SIG-M5 (cell line): ENCODE results near the gene BTBD16.

Experiments used
- DNase-seq: peaks from one replicate; lab custom pipeline; 2025; lab: John Stamatoyannopoulos, UW

The BTBD16 gene

DNA sequence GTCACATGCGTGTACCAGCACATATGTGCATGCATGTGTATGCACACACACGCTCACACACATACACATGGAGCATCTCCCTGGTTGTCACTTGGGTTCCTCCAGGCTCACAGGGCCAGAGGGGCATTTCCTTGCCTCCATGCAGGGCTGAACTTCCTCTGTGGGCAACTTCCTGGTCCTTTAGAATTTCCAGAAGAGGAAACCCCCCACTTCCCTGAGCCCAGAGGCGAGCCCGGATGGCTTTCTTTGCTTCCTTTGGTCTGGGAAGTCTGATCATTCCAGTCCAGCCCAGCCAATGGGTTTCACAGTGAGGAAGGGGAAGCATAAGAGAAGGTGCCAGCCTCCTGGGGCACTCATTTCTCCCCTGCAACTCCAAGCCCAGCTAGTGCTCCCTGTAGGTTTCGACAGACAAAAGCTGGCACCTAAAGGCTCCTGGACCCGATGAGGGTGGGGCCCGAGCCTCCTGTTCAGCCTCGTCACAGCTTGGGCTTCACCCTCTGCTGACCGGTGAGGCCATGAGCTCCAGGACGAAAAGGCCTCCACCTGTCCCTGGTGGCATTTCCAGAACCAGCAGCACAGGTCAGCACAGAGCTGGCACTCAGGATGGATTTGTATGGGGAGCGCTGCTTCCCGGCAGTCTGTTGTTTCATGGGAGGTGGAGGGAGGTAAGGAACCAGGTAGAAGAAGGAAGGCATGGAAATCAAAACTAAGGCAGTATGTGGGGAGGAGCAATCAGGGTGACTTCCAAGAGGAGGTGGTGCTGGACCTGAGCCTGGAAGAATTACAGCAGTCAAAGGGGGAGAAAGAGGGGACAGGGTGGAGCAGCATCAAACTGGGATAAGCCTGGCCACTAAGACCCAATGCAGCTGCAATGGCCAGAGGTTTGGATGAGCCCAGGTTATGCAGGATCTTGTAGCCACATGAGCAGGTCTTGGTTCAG, 23.7 kb downstream of the BTBD16 start:
- no peak for DNase-seq

DNA sequence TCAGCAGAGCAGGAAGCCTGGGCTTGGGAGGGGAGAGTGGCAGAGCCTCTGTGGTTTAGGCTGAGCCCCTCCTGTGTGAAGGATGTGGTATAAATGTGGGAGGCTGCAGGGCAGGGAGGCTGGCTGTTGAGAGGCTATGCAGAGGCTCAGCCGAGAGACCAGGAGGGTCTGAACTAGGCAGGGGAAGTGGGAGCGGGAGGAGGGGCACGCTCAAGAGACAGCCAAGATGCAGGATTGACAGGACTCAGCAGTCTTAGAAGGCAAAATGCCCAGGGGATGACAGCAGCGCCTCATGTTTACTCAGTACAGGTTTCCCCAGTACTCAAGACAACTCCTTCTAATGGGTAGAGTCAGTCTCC, 24.3 kb downstream of the BTBD16 start:
- DNase-seq = no peak

- no peak for DNase-seq
These were observed 25.4 kb downstream of the BTBD16 start for GRCh38 chr10:122296363-122297120.

GRCh38 chr10:122297583-122297982, 26.5 kb downstream of the BTBD16 start:
- DNase-seq = no peak

DNA sequence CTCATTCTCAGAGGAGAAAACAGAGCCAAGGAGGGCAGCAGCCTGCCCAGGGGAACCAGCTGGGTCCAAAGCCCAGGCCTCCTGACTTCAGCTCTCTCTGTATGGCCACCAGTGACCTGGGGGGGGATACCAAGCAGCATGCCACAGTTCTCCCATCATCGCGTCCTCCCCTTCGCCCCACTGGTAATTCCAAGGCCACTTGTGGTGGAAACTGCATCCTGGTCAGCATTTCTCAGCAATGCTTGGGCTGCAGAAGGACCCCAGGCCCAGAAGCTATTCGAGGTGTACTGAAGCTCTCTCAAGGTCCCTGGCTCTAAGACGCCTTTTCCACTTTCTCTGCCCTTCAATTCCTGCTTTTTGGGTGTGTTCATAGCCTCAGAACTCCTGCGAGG, 27.1 kb downstream of the BTBD16 start:
- DNase-seq = no peak

DNA sequence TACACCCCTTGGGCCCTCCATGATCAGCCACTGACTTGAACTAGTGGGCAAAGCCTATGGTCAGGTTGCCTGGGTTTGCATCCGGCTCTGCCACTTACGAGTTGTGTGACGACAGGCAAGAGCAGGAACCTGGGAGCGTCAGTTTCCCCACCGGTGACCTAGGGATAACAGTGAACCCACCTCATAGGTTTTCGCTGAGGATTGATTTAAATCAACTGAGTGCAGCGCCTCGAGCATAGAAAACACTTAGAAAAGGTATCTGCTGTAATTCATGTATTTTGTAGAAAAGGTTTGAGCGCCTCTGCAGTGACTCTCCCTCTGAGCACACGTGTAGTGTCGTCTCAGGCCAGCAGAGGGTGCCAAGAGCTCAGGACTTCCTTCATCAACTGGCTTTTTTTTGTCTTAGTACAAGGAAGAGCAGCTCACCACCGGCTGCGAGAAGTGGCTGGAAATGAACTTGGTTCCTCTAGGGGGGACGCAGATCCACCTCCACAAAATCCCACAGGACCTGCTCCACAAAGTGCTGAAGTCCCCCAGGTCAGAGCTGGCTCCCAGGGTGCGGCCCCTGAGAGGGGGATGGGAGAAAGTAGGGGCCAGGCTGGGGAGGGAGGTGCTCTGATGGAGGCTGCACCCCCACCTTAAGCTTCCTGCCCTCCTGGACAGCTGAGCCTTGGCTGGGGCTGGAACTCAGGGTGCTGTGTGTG, 27.7 kb downstream of the BTBD16 start:
- no peak for DNase-seq

GRCh38 chr10:122299423-122300075, 28.5 kb downstream of the BTBD16 start:
- DNase-seq = no peak

- DNase-seq = no peak
These were observed 30.1 kb downstream of the BTBD16 start for GRCh38 chr10:122301055-122301810.

- DNase-seq = no peak
These were observed 30.7 kb downstream of the BTBD16 start for GRCh38 chr10:122301811-122302115.

- no peak for DNase-seq
These were observed 31.2 kb downstream of the BTBD16 start for GRCh38 chr10:122302315-122302714.

- no peak for DNase-seq
These were observed 32.4 kb downstream of the BTBD16 start for GRCh38 chr10:122303271-122304053.

DNA sequence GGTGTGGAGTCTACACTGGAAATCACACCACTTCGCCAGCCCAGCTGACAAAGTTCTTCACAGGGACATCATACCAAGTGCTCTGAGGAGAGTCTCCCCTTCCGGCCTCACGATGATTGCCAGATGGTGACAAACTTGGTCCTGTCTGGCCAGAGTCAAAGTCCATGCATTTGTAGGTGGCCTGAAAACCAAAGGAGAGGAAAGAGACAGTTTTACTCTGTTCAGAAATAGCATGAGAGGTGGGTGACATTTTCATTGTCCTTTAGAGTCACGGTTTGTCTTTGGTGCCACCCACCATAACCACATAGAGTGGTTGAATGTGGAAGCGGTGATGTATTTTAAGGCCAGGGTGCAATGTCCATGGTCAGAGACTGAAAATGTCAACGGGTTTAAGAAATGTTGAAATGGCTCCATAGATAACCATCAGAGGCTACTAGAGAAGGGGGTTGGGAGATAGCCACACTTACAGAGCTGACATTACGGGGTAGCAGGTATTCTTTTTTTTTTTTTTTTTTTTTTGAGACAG, 33.0 kb downstream of the BTBD16 start:
- no peak for DNase-seq

GRCh38 chr10:122306282-122306681, 35.2 kb downstream of the BTBD16 start:
- DNase-seq = no peak

DNA sequence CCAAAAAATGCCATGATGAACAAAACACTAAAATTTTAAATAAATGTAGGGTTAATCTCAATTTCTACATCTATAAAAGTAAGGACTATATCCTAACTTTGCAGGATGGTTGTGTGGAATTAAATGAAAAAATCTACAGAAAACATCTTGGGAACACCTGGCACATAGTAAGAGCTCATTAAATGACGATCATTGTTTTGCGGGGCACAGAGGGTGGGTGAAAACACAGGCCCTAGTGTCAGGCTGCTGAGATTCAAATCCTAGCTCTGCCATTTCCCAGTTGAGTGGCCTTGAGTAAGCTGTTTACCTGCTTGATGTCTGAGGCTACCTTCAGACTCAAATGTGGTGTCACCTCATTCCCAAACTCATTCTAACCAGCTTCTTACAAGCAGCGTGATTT, 35.6 kb downstream of the BTBD16 start:
- DNase-seq = no peak

- no peak for DNase-seq
These were observed 36.7 kb downstream of the BTBD16 start for GRCh38 chr10:122307669-122308416.

GRCh38 chr10:122308417-122309141, 37.5 kb downstream of the BTBD16 start:
- DNase-seq = no peak

- DNase-seq = no peak
These were observed 39.4 kb downstream of the BTBD16 start for GRCh38 chr10:122310311-122311050.

GRCh38 chr10:122311051-122311410, 39.9 kb downstream of the BTBD16 start:
- DNase-seq = no peak
